Nucleus accumbens (tissue), 56 donors: Measurements from ENCODE around the gene ACTL10.
A peak's percentile ranks its signal among the peaks of the same experiment; 100 is the strongest.

Experiments used
- DNase-seq, 56 donors: peaks; one replicate each; lab custom pipeline; 2025; lab: John Stamatoyannopoulos, UW

ACTL10 gene

DNA sequence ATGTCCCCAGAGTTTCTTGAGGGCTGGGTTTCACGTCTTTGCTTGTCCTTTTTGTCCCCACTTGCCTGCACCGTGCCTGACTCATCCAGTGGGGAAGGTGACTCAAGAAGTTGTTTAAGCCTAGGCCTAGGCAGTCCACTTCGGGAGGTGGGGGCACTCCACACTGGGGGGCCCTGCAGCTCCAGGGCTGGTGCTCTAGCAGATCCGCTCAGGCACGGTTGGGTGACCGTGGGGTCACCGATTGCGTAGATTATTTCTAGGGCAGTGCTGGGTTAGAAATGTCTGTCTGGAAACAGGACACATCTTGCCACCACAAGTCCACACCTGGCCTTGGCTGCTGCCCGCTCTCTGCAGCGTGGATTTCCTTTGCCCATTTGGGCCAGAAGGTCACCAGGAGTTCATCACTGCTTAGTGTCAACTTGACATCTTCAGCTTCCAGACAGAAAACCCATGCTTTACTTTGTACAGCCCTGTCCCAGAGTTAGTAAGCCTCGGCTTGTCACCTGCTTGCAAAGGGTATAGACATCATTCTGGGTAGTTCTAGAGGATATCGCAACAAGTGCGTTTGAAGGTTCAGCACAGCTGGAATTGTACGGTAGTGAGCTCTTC lies 18.2 kb upstream of the ACTL10 start:
- no peak for DNase-seq

DNA sequence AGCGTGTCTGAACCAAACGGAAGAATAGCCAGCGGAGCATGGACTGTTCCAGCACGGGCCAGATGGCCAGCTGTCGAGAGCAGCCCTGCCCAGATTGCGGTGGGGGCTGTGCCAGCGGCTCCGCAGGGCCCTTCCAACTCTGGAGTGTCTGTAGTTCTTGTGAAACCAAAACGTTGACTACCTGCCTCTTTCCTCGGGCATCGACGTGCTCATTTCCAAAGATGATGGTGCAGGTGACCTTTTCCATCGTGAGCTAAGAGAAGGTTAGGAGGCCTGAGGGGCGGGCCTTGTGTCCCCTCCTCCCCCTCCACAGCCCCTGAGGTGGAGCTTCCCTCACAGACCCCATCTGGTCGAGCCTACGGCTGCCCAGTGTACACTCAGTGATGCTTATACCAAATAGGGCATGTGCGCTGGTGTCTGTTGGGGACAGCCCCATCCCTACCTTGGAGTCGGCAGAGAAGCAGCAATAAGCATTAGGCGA lies 17.5 kb upstream of the ACTL10 start:
- peak in 34 of 56 donors; percentile 13 to 77 (median 37) for DNase-seq

DNA sequence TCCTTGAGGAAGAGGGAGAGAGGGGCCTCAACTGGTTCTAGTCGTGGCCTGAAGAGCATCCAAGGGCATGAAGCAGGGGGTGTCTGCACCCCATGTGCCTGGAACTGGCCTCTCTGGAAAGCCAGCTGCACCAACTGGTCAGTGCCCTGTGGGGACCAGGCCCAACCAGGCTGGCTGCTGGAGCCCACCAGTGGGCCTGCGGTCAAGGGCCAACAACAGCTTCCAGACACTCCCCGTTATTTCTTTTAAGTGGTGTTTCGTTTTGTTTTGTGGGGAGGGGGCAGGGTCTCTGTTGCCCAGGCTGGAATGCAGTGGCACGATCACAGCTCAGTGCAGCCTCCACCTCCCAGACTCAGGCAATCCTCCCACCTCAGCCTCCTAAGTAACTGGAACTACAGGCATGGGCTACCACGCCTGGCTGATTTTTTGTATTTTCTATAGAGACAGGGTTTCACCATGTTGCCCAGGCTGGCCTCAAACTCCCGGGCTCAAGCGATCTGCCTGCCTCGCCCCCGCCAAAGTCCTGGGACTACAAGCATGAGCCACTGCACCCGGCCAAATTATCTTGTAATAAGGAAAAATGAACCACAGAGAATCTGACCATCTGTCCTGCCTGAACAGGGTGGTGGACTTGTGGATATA lies 16.5 kb upstream of the ACTL10 start:
- DNase-seq = no peak

DNA sequence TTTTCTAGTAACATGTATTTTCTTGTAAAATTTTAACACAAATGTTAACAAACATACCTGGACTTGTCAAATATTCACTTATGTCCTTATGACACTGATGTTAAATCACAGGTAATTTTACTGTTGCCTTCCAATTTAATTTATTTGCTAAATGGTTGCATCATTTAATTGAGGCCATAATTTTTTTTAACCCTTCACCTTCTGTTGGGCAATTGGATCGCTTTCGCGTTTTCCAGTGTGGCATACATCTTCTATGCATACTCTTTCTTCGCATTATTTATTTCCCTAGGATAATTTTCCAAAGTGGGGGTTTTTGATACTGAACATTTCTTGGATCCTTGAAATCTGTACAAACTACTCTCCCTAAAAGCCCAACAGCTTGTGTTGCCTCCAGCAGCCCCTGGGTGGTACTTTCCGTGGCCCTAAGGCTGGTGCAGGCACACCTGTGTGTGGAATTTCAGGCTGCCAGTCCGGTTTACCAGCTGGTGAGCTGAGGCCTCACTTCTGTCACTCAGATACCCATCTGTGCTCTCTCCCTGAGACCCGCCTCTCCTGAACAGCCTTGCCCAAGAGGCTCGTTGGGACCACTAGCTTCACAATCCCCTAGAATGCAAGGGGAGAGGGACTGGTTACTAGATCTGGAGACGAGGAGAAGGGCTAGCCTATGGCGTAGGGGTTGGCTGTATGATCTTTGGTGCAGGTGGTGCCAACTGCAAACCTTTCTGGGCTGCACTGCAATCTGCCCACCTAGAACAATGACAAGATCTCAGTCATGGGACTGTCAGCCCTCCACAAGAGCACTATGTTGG lies 15.8 kb upstream of the ACTL10 start:
- DNase-seq = no peak

DNA sequence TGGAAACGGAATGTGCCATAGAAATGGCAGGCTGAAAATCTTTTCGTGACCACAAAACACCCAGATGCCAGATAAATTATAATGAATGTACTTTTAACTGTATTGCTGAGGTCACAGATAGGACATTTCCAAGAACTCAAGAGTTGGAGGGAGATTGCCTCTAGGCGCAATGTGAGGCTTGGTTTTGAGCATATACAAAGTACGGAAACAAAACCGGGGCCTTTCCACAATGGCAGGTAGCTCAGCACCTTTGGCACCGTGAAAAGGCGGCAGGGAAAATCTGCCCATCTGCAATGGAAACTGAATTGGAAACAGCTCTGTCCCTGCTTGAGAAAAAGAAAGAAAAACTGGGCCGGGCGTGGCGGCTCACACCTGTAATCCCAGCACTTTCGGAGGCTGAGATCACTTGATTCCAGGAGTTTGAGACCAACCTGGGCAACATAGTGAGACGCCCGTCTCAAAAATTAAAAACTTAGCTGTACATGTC lies 15.1 kb upstream of the ACTL10 start:
- no peak for DNase-seq

DNA sequence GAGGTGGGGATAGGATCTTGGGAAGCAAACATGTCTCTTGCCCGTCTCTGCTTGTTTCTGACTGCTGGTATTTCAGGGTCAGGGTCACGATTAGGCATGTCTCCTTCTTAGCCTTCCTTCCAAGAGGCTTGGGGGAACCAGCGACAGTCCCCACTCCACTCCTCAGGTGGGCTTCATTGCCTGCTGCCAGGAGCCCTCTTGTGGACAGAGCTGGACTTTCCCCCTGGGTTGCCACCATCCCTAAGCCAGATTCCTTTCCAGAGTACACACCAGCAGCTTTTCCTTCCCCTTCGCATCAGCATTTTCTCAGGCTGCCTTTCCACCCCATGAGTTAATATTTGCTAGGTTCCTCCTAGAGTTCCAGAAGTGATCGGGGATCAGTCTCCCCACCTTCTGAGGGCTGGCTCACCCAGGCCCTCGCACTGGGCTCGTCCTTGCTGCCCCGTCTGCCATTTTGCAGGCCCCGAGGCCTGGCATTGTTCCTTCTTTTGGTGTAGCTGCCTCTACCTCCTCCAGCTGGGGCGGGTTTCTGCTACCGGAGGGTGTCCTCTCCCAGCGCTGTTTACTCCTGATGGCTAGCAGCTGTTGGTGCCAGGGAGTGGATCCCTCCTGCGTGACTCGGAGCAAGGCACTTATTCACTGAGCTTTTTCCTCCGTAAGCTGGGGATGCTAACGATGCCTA lies 13.4 kb upstream of the ACTL10 start:
- DNase-seq = peak in 43 of 56 donors; percentile 14 to 73 (median 37)

DNA sequence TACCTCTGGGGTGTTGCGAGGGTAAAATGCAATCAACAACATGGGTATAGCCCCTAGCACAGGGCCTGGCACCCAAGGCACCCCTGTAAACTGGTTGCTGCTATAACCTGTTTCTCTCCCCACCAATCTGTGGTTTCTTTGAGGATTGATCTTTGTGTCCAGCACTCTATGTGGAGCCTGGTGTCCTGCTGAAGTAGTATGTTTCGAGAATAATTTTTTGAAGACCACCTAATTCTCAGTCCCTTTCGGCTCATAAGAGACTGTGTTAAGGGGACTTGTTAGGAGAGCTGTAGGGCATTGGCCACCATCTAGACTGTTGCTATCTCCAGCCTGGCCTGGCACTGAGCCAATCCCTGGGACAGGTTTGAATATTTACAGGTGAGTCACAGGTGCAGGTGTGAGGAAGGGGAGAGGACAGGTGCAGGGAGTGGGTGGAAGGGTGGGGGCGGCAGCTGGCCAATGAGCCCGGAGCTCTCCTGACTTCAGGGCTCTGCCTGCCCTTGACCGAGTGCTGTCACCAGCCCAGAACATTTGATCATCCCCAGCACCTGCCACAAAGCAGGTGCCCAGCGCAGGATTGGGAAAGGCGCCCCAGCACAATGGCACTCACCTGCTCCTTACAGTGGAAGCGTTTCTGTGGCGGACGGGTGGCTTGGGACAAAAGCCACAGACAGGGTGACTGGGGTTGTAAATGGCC lies 12.7 kb upstream of the ACTL10 start:
- DNase-seq = peak in 1 of 56 donors; percentile 21

DNA sequence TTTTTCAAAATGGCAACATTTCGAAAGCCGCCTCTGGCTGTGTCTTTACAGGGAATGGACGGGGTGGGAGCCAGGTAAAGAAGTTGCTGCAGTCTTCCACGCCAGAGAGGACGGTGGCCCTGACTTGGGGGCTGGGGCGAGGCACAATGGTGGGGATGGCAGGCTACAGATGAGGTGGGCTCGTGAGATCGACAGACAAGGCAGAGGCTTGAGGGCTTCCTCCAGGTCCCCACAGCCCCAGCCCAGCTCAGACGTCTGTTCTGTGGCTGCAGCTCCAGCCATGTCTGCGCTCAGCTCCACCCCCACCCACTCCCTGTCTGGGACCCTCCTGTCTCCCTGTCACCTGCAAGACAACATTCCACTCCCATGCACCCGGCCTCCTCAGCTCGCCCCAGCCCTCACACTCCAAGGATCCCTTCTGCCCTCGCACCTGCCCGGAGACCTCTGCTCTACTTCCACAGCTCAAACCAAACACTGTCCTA lies 12.0 kb upstream of the ACTL10 start:
- DNase-seq = no peak

DNA sequence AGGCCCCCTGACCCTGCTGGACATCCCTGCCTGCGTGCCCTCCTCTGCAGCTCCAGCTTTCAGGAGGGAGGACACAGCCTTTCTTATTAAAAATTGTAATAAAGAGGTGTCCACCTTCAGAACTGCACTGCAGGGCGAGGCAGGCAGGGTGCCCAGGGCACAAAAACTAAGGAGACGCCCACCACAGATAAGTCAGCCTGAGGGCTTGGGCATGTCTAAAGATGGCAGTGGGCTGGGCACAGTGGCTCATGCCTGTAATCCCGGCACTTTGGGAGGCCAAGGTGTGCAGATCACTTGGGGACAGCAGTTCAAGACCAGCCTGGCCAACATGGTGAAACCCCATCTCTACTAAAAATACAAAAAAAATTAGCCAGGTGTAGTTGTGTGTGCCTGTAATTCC lies 11.6 kb upstream of the ACTL10 start:
- DNase-seq = no peak

DNA sequence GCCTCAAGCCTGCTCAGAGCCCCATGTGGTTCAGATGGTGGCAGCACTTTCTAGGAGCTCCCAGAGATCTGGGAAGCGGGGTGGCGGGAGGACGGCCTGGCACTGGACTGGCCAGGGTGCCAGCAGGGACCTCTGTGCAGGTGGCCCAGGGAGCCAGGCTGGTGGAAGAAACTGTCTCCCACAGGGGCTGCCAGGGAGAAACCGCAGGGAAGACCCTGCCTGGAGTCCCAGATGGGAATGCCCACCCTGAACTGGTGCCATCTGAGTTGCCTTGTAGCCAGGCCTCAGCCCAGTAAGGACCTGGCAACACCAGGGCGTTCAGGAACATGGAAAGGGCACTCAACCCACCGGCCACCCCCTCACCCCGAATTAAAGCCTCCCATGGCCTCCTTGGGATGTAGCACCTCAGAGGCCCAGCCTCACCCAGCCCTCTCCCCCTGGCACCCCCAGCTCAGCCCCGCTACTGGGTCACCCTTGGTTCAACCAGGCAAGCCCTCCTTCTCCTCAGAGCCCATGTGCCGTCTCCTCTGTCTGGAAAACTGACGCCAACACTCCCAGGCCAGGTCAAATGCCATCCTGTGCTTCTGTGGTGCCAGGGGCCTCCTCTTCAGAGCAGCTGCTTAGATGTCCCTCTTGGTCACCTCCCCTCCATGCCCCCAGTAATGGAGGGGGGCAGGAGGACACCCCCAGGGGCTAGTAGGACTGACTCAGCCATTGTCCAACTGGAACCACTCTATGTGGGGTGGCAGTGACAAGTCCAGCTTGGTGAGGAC lies 10.5 kb upstream of the ACTL10 start:
- DNase-seq = no peak

DNA sequence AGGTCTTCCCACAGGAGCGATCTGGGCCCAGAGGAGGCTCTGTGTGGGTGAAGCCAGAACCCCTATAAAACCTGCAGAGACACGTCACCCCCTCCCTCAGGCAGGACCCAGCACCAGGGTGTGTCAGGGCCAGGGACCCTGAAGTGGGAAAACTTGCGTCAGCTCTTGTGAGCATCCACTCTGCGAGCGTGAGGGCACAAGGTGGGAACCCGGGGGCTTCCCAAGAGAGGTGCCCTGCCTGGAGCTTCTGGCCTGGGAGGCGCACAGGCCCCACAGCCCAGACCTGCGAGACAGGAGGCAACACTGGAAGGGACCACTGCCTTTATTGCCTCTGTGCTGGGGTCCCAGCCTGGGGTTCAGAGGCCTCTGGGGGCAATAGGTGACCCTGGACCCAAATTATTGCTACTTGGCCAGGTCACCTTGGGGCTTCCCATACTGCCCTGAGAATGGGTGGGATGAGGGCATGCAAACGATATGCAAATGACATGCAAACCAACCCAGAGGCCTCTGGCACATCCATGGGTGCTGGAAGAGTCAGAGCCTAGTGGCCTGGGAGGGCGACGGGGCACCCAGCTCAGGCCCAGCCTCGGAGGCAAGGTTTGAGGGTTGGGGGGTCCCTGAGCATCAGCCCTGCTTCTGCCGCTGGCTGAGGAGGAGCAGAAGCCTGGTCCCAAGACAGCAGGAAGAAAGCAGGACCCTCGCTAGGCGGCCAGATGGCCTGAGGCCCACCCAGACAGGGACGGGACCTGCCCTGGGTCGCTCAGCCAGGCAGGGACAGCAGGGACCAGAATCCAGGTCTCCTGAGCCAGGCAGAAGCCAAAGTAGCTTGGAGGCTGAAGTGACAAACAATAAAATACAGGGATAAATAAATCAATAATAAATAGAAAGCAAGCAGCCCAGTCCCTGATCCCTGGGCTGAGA lies 9.7 kb upstream of the ACTL10 start:
- DNase-seq = no peak

DNA sequence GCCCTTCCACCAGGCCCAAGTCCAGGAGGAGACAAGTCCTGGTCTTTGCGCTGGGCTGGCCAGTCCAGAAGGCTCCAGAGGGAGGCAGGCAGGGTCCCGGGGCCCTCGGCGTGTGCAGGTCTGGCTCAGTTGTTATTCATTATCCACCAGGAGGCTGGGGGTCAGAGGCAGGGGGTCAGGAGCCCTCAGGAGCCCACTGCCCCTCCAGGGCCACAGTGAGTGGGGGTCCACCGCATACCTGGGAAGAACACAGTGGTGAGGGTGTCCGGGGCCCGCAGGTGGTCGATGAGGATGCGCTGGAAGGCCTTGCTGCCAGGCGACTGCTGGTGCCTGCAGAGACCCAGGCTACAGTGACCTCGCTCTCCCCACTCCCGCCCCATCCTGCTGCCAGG lies 9.0 kb upstream of the ACTL10 start:
- no peak for DNase-seq

DNA sequence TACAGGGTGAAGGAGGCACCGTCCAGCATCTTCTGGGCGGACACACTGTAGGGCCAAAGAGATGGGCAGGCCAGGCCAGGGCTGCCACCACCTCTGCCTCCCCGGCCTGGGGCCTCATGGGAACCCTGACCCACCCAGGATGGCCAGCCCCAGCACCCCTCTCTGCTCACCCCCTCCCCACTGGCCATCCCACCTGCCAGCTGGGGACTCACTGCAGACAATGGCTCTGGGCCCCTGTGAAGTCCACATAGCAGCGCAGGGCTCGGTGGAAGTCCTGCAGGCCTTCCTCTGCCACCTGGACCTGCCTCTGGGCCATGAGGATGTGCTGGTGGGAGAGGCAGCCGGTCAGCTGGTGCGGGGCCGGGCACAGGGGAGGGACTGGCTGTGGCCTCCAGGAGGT lies 8.2 kb upstream of the ACTL10 start:
- DNase-seq = no peak

DNA sequence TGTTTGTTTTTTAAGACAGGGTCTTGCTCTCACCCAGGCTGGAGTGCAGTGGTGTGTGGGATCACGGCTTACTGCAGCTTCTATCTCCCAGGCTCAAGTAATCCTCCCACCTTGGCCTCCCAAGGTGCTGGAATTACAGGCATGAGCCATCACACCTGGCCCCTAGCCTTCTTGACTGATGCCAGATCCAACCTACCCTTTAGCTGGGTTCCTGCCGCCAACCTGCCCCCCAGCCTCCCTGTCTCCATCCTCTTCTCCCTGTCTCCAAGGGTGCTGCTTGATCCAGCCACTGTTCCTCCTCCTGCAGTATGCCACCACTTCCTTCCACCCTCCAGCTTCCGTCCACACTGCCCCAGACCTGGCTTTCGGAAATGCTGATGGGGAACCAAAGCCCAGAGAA lies 7.8 kb upstream of the ACTL10 start:
- no peak for DNase-seq

DNA sequence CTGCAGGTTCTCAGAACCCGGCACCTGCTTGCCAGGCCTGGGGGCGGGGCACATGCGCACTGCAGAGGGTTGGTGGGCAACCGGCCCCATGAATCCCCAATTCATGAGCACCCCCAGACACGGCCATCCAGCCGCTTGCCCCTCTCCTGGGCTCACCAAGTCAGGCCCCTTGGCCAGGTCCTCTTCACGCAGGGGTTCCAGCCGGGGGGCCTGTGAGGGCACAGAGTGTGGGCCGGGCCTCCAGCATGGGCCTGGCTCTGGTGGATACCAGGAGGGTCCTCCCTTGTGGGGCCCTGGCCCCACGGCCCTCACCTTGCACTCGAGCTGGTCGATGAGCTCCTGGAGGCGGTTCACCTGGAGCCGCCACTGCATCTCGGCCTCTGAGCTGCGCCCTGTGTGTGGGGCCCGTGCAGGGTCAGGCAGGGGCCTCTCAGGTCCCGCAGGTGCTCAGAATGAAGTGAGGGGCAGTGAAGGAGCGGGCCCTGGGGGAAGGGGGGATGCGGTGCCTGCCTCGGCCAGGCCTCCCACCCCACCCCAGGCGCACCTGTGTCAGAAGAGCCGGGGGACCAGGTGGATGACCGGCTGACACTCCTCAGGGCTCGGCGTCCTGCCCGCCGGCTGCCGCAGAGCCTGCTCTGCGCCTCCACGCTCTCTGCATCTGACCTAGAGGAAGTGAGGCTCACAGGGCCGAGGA lies 7.3 kb upstream of the ACTL10 start:
- DNase-seq = no peak

DNA sequence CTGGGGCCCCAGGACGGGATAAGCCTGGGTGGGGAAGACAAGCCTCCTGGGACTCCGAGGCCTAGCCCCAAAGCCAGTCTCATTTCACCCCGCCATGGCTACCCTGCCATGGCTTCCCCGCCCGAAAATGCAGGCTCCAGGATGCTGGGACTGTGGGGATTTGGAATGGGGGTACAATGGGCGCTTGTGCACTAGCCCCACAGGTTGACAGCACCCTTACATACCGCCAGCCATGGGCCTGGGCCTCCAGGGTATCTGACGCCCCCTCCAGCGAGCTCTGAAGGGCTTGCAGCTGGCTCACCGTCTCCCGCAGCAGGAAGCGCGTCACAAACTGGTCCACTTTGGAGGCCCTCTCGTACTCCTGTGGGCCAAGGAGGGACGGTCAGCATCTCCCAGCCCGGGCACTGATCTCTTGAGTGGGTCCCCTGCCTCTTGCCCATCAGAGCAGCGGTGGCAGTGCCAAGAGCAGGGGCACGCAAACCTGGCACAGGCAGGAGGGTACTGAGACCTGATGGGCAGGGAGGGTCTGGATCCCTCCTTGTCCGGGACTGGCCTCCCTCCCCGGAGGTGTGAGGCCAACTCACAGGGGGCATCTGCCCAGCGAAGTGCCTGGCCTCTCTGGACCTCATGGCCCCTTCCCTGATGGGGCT lies 6.6 kb upstream of the ACTL10 start:
- DNase-seq = no peak

DNA sequence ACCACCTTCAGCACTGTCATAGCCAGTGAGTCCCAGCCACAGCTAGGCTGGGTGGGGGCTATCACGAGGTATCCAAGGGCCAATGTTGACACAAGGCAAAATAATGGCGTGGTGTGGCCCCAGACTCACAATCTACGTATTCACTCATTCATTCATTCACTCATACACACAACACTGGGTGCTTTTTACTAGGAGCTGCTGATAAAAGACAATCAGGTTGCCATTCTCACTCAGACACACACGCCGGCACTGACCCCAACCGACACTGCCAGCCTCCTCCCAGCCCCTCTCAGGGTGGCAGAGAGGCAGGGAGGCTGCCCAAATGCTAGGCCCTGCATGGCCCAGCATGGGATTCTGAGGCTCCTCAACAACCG lies 6.1 kb upstream of the ACTL10 start:
- DNase-seq = no peak
